ENCODE results near the gene CACNA1D. TPM values are rescaled to one million over a fixed set of nuclear protein-coding genes. Genes with fewer than 3 reads are reported as not detected.

The CACNA1D gene
- total RNA-seq, 1 experiment from 2014 or later: 1.1 TPM

- no TSS peak for BruUV-seq (replicated peaks)
- Histone ChIP-seq H3K27ac (ENCODE audit: low read depth, low read length) (no peak overlapping the region), H3K9me2 (ENCODE audit: insufficient read depth) (no peaks in the 10 kb centered on the region), H3K79me2 (ENCODE audit: insufficient read depth, low read length) (no peaks in the 10 kb centered on the region), H3K9ac (ENCODE audit: low read length) (no peak overlapping the region), H4K20me1 (ENCODE audit: insufficient read depth) (no peaks in the 10 kb centered on the region), H3K4me2 (ENCODE audit: low read length) (peak overlapping the region; percentile 59), H3K4me1 (ENCODE audit: control insufficient read depth in 1 of 2, insufficient read depth in 2 of 2, low read length in 2 of 2) (peaks cover 0 to 12% of the 10 kb centered on the region in 2 experiments; a peak in 1 of 4 replicates), H3K9me3 (ENCODE audit: control insufficient read depth in 1 of 2, insufficient read depth in 1 of 2, low read depth in 1 of 2, low read length in 2 of 2) (no peaks in the 10 kb centered on the region), H3K4me3 (replicated peaks in 1 of 2; ENCODE audit: low read depth in 1 of 2, low read length in 2 of 2) (peak overlapping the region; percentile 18 to 20; a peak in 2 of 4 replicates), H2AFZ (ENCODE audit: low read depth, low read length, poor library complexity, severe bottlenecking) (no peak overlapping the region), H3K27me3 (ENCODE audit: insufficient read depth, low read length) (peaks cover 5% of the 10 kb centered on the region; the same call in 1 of the 2 replicates), H3K36me3 (ENCODE audit: control insufficient read depth in 1 of 2, insufficient read depth in 2 of 2, low read length in 2 of 2) (no peaks in the 10 kb centered on the region)
- no peak for DNase-seq (ENCODE audit: low read depth, low spot score)
- intact Hi-C loops (cut with micrococcal nuclease): no loop called here
- ChIA-PET CTCF (no interaction called here), RAD21 (ENCODE audit: low non-redundant PET in 1 of 2, low total read pairs in 2 of 2, uncharacterized antibody in 2 of 2, unreplicated experiment in 2 of 2) (no interaction called here), POLR2A (no interaction called here)
- TF ChIP-seq ATF3 (IDR thresholded peaks at IDR 0.05) (no peak), EZH2phosphoT487 (IDR thresholded peaks at IDR 0.05; ENCODE audit: borderline replicate concordance) (no peak), SP1 (IDR thresholded peaks at IDR 0.05; ENCODE audit: low read depth) (no peak), CEBPB (IDR thresholded peaks at IDR 0.05; ENCODE audit: low read depth) (no peak), CTCF (IDR thresholded peaks at IDR 0.05 in 2 of 3, conservative IDR thresholded peaks at IDR 0.05 in 1 of 3; ENCODE audit: borderline replicate concordance in 1 of 3, insufficient read depth in 1 of 3, low read depth in 2 of 3, low read length in 2 of 3) (no peak), ELF1 (IDR thresholded peaks at IDR 0.05; ENCODE audit: borderline replicate concordance, low read depth) (no peak), MAX (IDR thresholded peaks at IDR 0.05) (no peak), ZNF274 (IDR thresholded peaks at IDR 0.05; ENCODE audit: low read depth, low read length) (no peak), ZBTB33 (IDR thresholded peaks at IDR 0.05; ENCODE audit: extremely low read depth, insufficient replicate concordance, low read length) (no peak), EGR1 (IDR thresholded peaks at IDR 0.05; ENCODE audit: low read depth) (no peak), CBX3 (IDR thresholded peaks at IDR 0.05; ENCODE audit: low read depth) (no peak), ZFX (IDR thresholded peaks at IDR 0.05) (no peak), SIN3A (IDR thresholded peaks at IDR 0.05; ENCODE audit: low read depth) (no peak), REST (IDR thresholded peaks at IDR 0.05; ENCODE audit: low read depth) (no peak)
- no peak for ATAC-seq
These were observed 722 bp downstream of the CACNA1D start for GRCh38 chr3:53495146-53495519.

Measured in HCT116 (cell line).